Esophagus squamous epithelium (tissue), 5 donors: ENCODE results near the gene PDCD6IP. TPM values are rescaled to one million over a fixed set of nuclear protein-coding genes. Genes with fewer than 3 reads are reported as not detected.

Experiments used
- DNase-seq: peaks from one replicate; lab custom pipeline; 2025; lab: John Stamatoyannopoulos, UW
- H3K27ac ChIP-seq, 4 donors: fragments of 200-600 bp; sonication (generic); one replicate each; pipeline ENCODE4 v1.5.1; 2016 to 2019; ENCODE audit warnings: mild to moderate bottlenecking in 1 of 4
- H3K27me3 ChIP-seq, 4 donors: fragments of 200-600 bp; sonication (generic); 1 replicate in 3 of 4; 2 replicates in 1 of 4; pipeline versions ENCODE4 v1.5.1 to v1.6.0; 2017 to 2021; ENCODE audit warnings: antibody characterized with exemption in 1 of 4
- H3K36me3 ChIP-seq, 3 donors: fragments of 200-600 bp; sonication (generic); one replicate each; pipeline ENCODE4 v1.5.1; 2016 to 2019
- H3K4me1 ChIP-seq, 3 donors: fragments of 200-600 bp; sonication (generic); one replicate each; pipeline ENCODE4 v1.5.1; 2017 to 2019
- H3K4me3 ChIP-seq, 4 donors: fragments of 200-600 bp; sonication (generic); 1 replicate in 3 of 4; 2 replicates in 1 of 4; pipeline ENCODE4 v1.5.1; 2016 to 2019; ENCODE audit warnings: mild to moderate bottlenecking in 2 of 4, moderate library complexity in 1 of 4
- H3K9me3 ChIP-seq, 3 donors: fragments of 200-600 bp; sonication (generic); one replicate each; pipeline ENCODE4 v1.5.1; 2016 to 2019
- POLR2A ChIP-seq, 4 donors: fragments of 450-650 bp; IDR thresholded peaks; one replicate each; pipeline ENCODE4 v1.6.1; 2017; ENCODE audit warnings: antibody characterized with exemption in 4 of 4, mild to moderate bottlenecking in 4 of 4, moderate library complexity in 3 of 4
- WGBS, 2 donors: methylation state at CpG; one replicate each; pipeline ENCODE4 v1.1.5; 2018; 5-methylcytosine and 5-hydroxymethylcytosine counted together
- intact Hi-C: fragments of 100-400 bp; cut with DNase I; formaldehyde crosslinking; loops from one replicate; pipeline ENCODE4 v1.15.0; 2022
- total RNA-seq, 4 donors: library from RNA; depleted of rRNA; stranded (reverse); fragments of >200 nt; gene quantifications; one replicate each; pipeline ENCODE4 v1.1.0, GENCODE V29; 2016
- TF ChIP-seq, protein P1 (sequence below), 6 experiments: fragments of 450-650 bp in 4 of 6; fragments of 200-600 bp in 2 of 6; sonication (generic) in 2 of 6; IDR thresholded peaks; one replicate each; pipeline ENCODE4 v1.5.1; 2016 to 2019; ENCODE audit warnings: antibody characterized with exemption in 6 of 6, mild to moderate bottlenecking in 4 of 6, moderate library complexity in 4 of 6
- donor health status: DM: yes; HTN: yes; CAD: no.

The PDCD6IP gene
- total RNA-seq, 4 donors from 2014 or later: 95.1 to 317 (median 189) TPM

- Histone ChIP-seq H3K36me3 (no peaks in the 10 kb centered on the region), H3K9me3 (no peaks in the 10 kb centered on the region), H3K27me3 (no peaks in the 10 kb centered on the region), H3K4me3 (no peak overlapping the region), H3K27ac (no peak overlapping the region), H3K4me1 (peaks cover 0 to 6% (median 3%) of the 10 kb centered on the region in 3 donors)
- no peak for DNase-seq
- intact Hi-C loops: loop anchor here (10.0 kb wide), 1 partner anchor 797 kb away; no protein-coding TSS in a partner anchor
- TF ChIP-seq, protein P1, sequence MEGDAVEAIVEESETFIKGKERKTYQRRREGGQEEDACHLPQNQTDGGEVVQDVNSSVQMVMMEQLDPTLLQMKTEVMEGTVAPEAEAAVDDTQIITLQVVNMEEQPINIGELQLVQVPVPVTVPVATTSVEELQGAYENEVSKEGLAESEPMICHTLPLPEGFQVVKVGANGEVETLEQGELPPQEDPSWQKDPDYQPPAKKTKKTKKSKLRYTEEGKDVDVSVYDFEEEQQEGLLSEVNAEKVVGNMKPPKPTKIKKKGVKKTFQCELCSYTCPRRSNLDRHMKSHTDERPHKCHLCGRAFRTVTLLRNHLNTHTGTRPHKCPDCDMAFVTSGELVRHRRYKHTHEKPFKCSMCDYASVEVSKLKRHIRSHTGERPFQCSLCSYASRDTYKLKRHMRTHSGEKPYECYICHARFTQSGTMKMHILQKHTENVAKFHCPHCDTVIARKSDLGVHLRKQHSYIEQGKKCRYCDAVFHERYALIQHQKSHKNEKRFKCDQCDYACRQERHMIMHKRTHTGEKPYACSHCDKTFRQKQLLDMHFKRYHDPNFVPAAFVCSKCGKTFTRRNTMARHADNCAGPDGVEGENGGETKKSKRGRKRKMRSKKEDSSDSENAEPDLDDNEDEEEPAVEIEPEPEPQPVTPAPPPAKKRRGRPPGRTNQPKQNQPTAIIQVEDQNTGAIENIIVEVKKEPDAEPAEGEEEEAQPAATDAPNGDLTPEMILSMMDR (IDR thresholded peaks at IDR 0.05): no peak
- no peak for TF ChIP-seq POLR2A (IDR thresholded peaks at IDR 0.05)
- WGBS, 2 donors: 67 to 92% methylated on average over 1 of the region's 1 CpG
Observed at GRCh38 chr3:33887478-33887877, 89.0 kb downstream of the PDCD6IP start.

GRCh38 chr3:33889394-33890039 is 91.1 kb downstream of the PDCD6IP start:
- Histone ChIP-seq H3K9me3 (no peaks in the 10 kb centered on the region), H3K27ac (no peak overlapping the region), H3K27me3 (no peaks in the 10 kb centered on the region), H3K4me3 (no peak overlapping the region), H3K36me3 (no peaks in the 10 kb centered on the region), H3K4me1 (no peaks in the 10 kb centered on the region)
- TF ChIP-seq, protein P1 (IDR thresholded peaks at IDR 0.05): no peak
- TF ChIP-seq POLR2A (IDR thresholded peaks at IDR 0.05): no peak
- DNase-seq: no peak
- intact Hi-C loops: loop anchor here (10.0 kb wide), 1 partner anchor 795 kb away; no protein-coding TSS in a partner anchor
- 86 to 90% methylated on average over 3 of the region's 3 CpGs for WGBS, 2 donors

- Histone ChIP-seq H3K9me3 (no peaks in the 10 kb centered on the region), H3K27me3 (no peaks in the 10 kb centered on the region), H3K27ac (no peak overlapping the region), H3K4me3 (no peak overlapping the region), H3K36me3 (no peaks in the 10 kb centered on the region), H3K4me1 (no peaks in the 10 kb centered on the region)
- 70 to 76% methylated on average over 1 of the region's 1 CpG for WGBS, 2 donors
- intact Hi-C loops: no loop called here
- DNase-seq: no peak
- TF ChIP-seq POLR2A (IDR thresholded peaks at IDR 0.05): no peak
- TF ChIP-seq, protein P1 (IDR thresholded peaks at IDR 0.05): no peak
Observed at GRCh38 chr3:33892655-33893054, 94.2 kb downstream of the PDCD6IP start.

DNA sequence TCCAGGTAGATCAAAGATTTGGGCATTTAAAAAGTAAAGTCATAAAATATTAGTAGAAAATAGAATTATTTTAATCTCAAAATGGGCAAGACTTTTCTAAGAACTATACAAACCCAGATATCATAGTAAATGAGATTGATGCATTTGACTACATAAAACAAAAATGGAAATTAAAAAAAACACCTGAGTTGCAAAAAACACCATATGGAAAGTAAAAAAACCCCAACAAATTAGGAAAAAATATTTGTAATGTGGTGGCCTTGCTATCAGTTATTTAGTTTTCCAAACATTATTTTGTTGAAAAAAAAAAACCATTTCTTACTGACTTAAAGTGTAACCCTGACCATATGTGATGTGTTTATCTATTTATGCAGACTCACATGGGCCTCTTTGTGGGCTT is 97.2 kb downstream of the PDCD6IP start:
- H3K36me3 ChIP-seq: no peaks in the 10 kb centered on the region
- H3K9me3 ChIP-seq: no peaks in the 10 kb centered on the region
- no peak overlapping the region for H3K4me3 ChIP-seq
- H3K27ac ChIP-seq: no peak overlapping the region
- no peaks in the 10 kb centered on the region for H3K4me1 ChIP-seq
- DNase-seq: no peak
- no peaks in the 10 kb centered on the region for H3K27me3 ChIP-seq
- intact Hi-C loops: no loop called here
- TF ChIP-seq, protein P1 (IDR thresholded peaks at IDR 0.05): no peak
- TF ChIP-seq POLR2A (IDR thresholded peaks at IDR 0.05): no peak

DNA sequence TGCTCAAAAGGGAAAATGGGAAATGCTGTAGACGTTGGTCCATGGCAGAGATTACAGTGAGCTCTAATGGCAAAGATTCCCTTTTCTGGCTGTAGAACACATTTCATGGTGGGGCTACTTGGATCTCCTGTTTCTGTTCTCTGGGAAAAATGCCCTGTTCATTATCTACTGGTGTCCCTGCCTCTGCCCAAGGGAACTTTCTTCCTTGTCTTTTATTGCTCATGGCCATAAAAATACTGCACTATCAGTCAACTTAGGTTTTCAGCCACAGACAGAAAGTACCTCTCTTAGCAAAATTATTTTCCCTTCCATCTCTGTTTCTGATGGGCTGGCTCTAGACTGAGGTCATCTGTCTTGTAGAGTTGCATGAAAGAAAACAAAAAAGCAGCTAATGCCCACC is 98.9 kb downstream of the PDCD6IP start:
- Histone ChIP-seq H3K27ac (no peak overlapping the region), H3K4me1 (peaks cover 0 to 1% (median 0%) of the 10 kb centered on the region in 3 donors), H3K9me3 (no peaks in the 10 kb centered on the region), H3K27me3 (no peaks in the 10 kb centered on the region), H3K36me3 (no peaks in the 10 kb centered on the region), H3K4me3 (no peak overlapping the region)
- TF ChIP-seq POLR2A (IDR thresholded peaks at IDR 0.05): no peak
- TF ChIP-seq, protein P1 (IDR thresholded peaks at IDR 0.05): no peak
- WGBS, 2 donors: 43 to 64% methylated on average over 1 of the region's 1 CpG
- DNase-seq: no peak
- intact Hi-C loops: no loop called here
